ENCODE data around the gene NBL1. TPM values are rescaled to one million over a fixed set of nuclear protein-coding genes. Genes with fewer than 3 reads are reported as not detected.

Gene NBL1
- total RNA-seq, 1 experiment from 2014 or later, result 117 TPM

DNA sequence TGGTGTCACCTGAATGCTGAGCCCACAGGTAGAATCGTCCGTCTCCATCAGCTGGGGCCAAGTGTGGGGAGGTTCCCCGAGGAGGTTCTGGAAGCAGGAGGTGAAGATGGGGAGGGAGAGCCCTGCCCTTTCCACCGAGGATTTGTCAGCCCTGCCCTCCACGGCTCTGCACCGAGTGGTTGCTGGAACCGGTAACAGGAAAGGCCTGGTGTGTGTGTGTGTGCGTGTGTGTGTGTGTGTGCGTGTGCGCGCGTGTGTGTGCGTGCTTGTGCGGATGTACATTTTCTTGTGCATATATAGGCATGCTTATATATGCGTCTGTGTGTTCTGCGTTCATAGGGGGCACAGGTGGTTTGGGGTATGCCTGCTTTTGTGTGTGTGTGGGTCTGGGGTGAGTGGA lies 3.5 kb downstream of the NBL1 start:
- no TSS peak for BruUV-seq (replicated peaks)
- Histone ChIP-seq H3K79me2 (ENCODE audit: low read length) (peaks cover 51% of the 10 kb centered on the region), H3K9me2 (replicated peaks; ENCODE audit: low read length) (no peaks in the 10 kb centered on the region), H3K27me3 (ENCODE audit: low read length) (no peaks in the 10 kb centered on the region), H3K27ac (ENCODE audit: low read length) (no peak overlapping the region), H3K4me1 (ENCODE audit: insufficient read depth, low read length) (peaks cover 27% of the 10 kb centered on the region), H3K36me3 (ENCODE audit: low read depth, low read length) (no peaks in the 10 kb centered on the region), H3K4me3 (ENCODE audit: low read length) (no peak overlapping the region), H3K9me3 (ENCODE audit: low read length) (no peaks in the 10 kb centered on the region), H3F3A (ENCODE audit: low read length, unreplicated experiment) (no peaks in the 10 kb centered on the region), H3K4me2 (ENCODE audit: low read length) (no peak overlapping the region), H3K9ac (ENCODE audit: low read length) (no peak overlapping the region), H2AFZ (ENCODE audit: low read length) (no peak overlapping the region), H4K20me1 (ENCODE audit: low read length) (no peaks in the 10 kb centered on the region)
- CTCF ChIA-PET, result no interaction called here
- no peak for DNase-seq
- ATAC-seq, result no peak
- POLR2A ChIA-PET (ENCODE audit: unreplicated experiment), result no interaction called here
- intact Hi-C loops (cut with micrococcal nuclease), result loop anchor here (2.0 kb wide), 1 partner anchor 165 kb away; no protein-coding TSS in a partner anchor
- TF ChIP-seq EZH2 (IDR thresholded peaks at IDR 0.05; ENCODE audit: low read length, unreplicated experiment), result no peak
- TF ChIP-seq EZH2phosphoT487 (IDR thresholded peaks at IDR 0.05; ENCODE audit: borderline replicate concordance, low read length), result no peak
- TF ChIP-seq, protein P1, sequence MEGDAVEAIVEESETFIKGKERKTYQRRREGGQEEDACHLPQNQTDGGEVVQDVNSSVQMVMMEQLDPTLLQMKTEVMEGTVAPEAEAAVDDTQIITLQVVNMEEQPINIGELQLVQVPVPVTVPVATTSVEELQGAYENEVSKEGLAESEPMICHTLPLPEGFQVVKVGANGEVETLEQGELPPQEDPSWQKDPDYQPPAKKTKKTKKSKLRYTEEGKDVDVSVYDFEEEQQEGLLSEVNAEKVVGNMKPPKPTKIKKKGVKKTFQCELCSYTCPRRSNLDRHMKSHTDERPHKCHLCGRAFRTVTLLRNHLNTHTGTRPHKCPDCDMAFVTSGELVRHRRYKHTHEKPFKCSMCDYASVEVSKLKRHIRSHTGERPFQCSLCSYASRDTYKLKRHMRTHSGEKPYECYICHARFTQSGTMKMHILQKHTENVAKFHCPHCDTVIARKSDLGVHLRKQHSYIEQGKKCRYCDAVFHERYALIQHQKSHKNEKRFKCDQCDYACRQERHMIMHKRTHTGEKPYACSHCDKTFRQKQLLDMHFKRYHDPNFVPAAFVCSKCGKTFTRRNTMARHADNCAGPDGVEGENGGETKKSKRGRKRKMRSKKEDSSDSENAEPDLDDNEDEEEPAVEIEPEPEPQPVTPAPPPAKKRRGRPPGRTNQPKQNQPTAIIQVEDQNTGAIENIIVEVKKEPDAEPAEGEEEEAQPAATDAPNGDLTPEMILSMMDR (conservative IDR thresholded peaks at IDR 0.05; ENCODE audit: low read depth, low read length), result no peak

DNA sequence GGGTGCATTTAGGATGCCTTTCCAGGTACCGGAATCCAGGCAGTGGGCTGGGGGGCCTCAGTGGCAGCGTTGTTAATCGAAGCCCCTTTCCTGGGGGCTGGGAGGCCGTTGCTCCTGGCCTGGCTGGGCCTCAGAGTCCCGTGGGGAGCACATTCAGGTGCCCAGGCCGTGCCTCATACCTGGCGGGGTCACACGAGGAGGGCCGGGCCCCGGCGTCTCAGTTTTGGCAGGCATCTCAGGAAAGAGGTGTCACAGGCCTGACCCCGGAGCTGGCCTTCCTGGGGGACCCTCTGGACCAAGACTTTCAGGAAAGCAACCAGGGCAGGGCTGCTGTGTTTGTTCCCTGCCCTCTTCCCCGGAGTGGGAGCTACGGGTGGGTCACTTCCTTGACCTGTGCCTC lies 4.1 kb downstream of the NBL1 start:
- Histone ChIP-seq H3K4me1 (ENCODE audit: insufficient read depth, low read length) (peaks cover 21% of the 10 kb centered on the region), H3K79me2 (ENCODE audit: low read length) (peaks cover 51% of the 10 kb centered on the region), H3K36me3 (ENCODE audit: low read depth, low read length) (no peaks in the 10 kb centered on the region), H4K20me1 (ENCODE audit: low read length) (no peaks in the 10 kb centered on the region), H3K9me2 (replicated peaks; ENCODE audit: low read length) (no peaks in the 10 kb centered on the region), H3K9me3 (ENCODE audit: low read length) (no peaks in the 10 kb centered on the region), H3F3A (ENCODE audit: low read length, unreplicated experiment) (no peaks in the 10 kb centered on the region), H3K4me3 (ENCODE audit: low read length) (no peak overlapping the region), H3K9ac (ENCODE audit: low read length) (no peak overlapping the region), H3K4me2 (ENCODE audit: low read length) (no peak overlapping the region), H3K27me3 (ENCODE audit: low read length) (no peaks in the 10 kb centered on the region), H2AFZ (ENCODE audit: low read length) (no peak overlapping the region), H3K27ac (ENCODE audit: low read length) (no peak overlapping the region)
- no TSS peak for BruUV-seq (replicated peaks)
- ChIA-PET POLR2A (ENCODE audit: unreplicated experiment) (no interaction called here), CTCF (interaction anchor here (0.6 kb wide), 1 partner anchor 339 kb away, joined by 3 read pairs; no protein-coding TSS in a partner anchor)
- ATAC-seq (no peak), DNase-seq (no peak)
- TF ChIP-seq EZH2phosphoT487 (IDR thresholded peaks at IDR 0.05; ENCODE audit: borderline replicate concordance, low read length), result no peak
- no peak for TF ChIP-seq EZH2 (IDR thresholded peaks at IDR 0.05; ENCODE audit: low read length, unreplicated experiment)
- TF ChIP-seq, protein P1 (conservative IDR thresholded peaks at IDR 0.05; ENCODE audit: low read depth, low read length), result no peak
- intact Hi-C loops (cut with micrococcal nuclease), result no loop called here

DNA sequence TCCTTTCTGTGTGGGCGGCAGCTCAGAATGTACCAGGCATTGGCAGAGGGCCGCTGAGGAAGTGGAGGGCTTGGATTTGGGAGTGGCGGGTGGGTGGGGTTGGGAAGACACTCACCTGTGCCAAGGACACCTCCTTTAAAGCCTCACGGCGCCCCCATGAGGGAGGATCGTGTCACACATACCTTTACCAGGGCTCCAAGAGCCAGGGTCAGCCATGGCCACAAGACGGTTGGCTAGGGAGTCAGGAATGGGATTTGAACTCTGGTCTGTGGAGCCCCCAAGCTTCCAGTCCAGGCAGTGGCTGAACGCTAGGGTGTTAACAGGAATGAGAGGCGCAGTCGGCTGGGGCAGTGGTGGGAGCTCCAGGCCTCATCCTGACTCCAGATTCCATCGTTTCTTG lies 4.6 kb downstream of the NBL1 start:
- Histone ChIP-seq H3K27me3 (ENCODE audit: low read length) (no peaks in the 10 kb centered on the region), H3K9me3 (ENCODE audit: low read length) (no peaks in the 10 kb centered on the region), H3K27ac (ENCODE audit: low read length) (no peak overlapping the region), H3F3A (ENCODE audit: low read length, unreplicated experiment) (no peaks in the 10 kb centered on the region), H3K9ac (ENCODE audit: low read length) (no peak overlapping the region), H3K4me2 (ENCODE audit: low read length) (no peak overlapping the region), H3K79me2 (ENCODE audit: low read length) (peaks cover 51% of the 10 kb centered on the region), H4K20me1 (ENCODE audit: low read length) (no peaks in the 10 kb centered on the region), H3K4me3 (ENCODE audit: low read length) (no peak overlapping the region), H3K36me3 (ENCODE audit: low read depth, low read length) (no peaks in the 10 kb centered on the region), H3K9me2 (replicated peaks; ENCODE audit: low read length) (no peaks in the 10 kb centered on the region), H3K4me1 (ENCODE audit: insufficient read depth, low read length) (peaks cover 20% of the 10 kb centered on the region), H2AFZ (ENCODE audit: low read length) (no peak overlapping the region)
- ATAC-seq (no peak), DNase-seq (peak; percentile 51)
- ChIA-PET POLR2A (ENCODE audit: unreplicated experiment) (no interaction called here), CTCF (interaction anchor here (0.6 kb wide), 1 partner anchor 340 kb away, joined by 3 read pairs; no protein-coding TSS in a partner anchor)
- intact Hi-C loops (cut with micrococcal nuclease), result no loop called here
- BruUV-seq (replicated peaks), result no TSS peak
- TF ChIP-seq, protein P1 (conservative IDR thresholded peaks at IDR 0.05; ENCODE audit: low read depth, low read length), result no peak; the same call in 1 of the 2 replicates
- TF ChIP-seq EZH2phosphoT487 (IDR thresholded peaks at IDR 0.05; ENCODE audit: borderline replicate concordance, low read length) (no peak), EZH2 (IDR thresholded peaks at IDR 0.05; ENCODE audit: low read length, unreplicated experiment) (no peak)

All from PC-3 (cell line).